Measurements from ENCODE around the gene LIN7B. TPM values are rescaled to one million over a fixed set of nuclear protein-coding genes. Genes with fewer than 3 reads are reported as not detected.

The LIN7B gene
- total RNA-seq, 1 experiment from 2014 or later: 2.6 TPM

DNA sequence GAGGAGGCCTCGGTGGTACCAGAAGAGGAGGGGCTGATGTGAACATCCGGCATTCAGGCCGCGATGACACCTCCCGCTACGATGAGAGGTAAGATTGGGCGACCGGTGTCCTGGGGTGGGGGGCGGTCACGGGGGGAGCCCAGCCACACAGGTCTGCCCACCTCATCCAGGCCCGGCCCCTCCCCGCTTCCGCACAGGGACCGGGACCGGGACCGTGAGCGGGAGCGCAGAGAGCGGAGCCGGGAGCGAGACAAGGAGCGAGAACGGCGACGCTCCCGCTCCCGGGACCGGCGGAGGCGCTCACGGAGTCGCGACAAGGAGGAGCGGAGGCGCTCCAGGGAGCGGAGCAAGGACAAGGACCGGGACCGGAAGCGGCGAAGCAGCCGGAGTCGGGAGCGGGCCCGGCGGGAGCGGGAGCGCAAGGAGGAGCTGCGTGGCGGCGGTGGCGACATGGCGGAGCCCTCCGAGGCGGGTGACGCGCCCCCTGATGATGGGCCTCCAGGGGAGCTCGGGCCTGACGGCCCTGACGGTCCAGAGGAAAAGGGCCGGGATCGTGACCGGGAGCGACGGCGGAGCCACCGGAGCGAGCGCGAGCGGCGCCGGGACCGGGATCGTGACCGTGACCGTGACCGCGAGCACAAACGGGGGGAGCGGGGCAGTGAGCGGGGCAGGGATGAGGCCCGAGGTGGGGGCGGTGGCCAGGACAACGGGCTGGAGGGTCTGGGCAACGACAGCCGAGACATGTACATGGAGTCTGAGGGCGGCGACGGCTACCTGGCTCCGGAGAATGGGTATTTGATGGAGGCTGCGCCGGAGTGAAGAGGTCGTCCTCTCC, 6.3 kb upstream of the LIN7B start:
- Mint-ChIP-seq H3K27ac (ENCODE audit: low read depth, unreplicated experiment) (no peak overlapping the region), H3K4me1 (ENCODE audit: insufficient read depth, unreplicated experiment) (no peaks in the 10 kb centered on the region), H3K27me3 (ENCODE audit: insufficient read depth, unreplicated experiment) (no peaks in the 10 kb centered on the region), H3K4me3 (ENCODE audit: unreplicated experiment) (no peak overlapping the region), H3K9me3 (ENCODE audit: unreplicated experiment) (no peaks in the 10 kb centered on the region), H3K36me3 (ENCODE audit: insufficient read depth, unreplicated experiment) (peaks cover 73% of the 10 kb centered on the region)
- BruUV-seq (replicated peaks): TSS peak; percentile 17
- no peak for TF ChIP-seq CTCF (IDR thresholded peaks at IDR 0.05; ENCODE audit: unreplicated experiment)
- intact Hi-C loops (cut with micrococcal nuclease): no loop called here
- no peak for DNase-seq (ENCODE audit: unreplicated experiment)
- POLR2A ChIA-PET: interaction anchor here (0.8 kb wide), 1 partner anchor 35 kb away, joined by 5 read pairs; no protein-coding TSS in a partner anchor
- CTCF ChIA-PET: interaction anchor here (0.5 to 1.3 kb wide), 8 partner anchors 8 to 322 kb away, joined by 3 to 7 read pairs (median 4); no protein-coding TSS in a partner anchor

GRCh38 chr19:49109051-49109450, 5.1 kb upstream of the LIN7B start:
- POLR2A ChIA-PET: interaction anchor here (0.8 kb wide), 1 partner anchor 33 kb away, joined by 5 read pairs; no protein-coding TSS in a partner anchor
- no peak overlapping the region for H3K27ac Mint-ChIP-seq (ENCODE audit: low read depth, unreplicated experiment)
- no peaks in the 10 kb centered on the region for H3K27me3 Mint-ChIP-seq (ENCODE audit: insufficient read depth, unreplicated experiment)
- no peak for DNase-seq (ENCODE audit: unreplicated experiment)
- H3K9me3 Mint-ChIP-seq (ENCODE audit: unreplicated experiment): no peaks in the 10 kb centered on the region
- BruUV-seq (replicated peaks): no TSS peak
- H3K4me1 Mint-ChIP-seq (ENCODE audit: insufficient read depth, unreplicated experiment): peaks cover 11% of the 10 kb centered on the region
- H3K36me3 Mint-ChIP-seq (ENCODE audit: insufficient read depth, unreplicated experiment): peaks cover 66% of the 10 kb centered on the region
- CTCF ChIA-PET: interaction anchor here (0.7 to 1.3 kb wide), 3 partner anchors 9 to 34 kb away, joined by 3 to 6 read pairs (median 4); no protein-coding TSS in a partner anchor
- intact Hi-C loops (cut with micrococcal nuclease): no loop called here
- no peak overlapping the region for H3K4me3 Mint-ChIP-seq (ENCODE audit: unreplicated experiment)
- no peak for TF ChIP-seq CTCF (IDR thresholded peaks at IDR 0.05; ENCODE audit: unreplicated experiment)

DNA sequence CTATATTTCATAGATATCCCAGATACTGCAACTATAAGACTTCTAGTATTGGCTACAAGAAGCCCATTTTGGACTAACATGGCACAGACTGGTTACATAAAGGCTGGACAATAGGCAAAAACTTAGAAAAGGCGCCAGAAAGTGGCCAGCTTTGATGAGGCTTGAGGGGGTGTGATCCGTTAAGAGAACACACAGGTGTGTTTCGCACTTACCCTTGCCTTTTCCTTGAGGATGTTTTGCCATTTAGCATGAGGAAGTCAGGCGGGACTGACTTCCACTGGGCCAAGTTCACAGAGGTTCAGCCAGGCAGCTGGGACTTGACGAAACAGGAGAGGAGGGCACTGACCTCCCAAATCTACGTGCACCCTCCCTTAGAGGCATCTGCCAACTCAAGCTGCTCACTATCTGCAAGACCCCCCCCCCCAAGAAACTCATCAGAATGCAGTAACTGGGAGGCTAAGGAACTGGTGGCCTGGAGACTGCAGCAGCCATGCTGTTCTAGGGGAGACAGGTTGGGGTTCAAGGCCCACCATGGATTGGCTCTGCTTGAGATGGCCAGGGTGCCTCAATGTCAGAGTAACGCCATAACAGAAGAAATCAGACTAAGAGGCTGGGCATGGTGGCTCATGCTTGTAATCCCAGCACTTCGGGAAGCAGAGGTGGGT, 4.5 kb upstream of the LIN7B start:
- H3K9me3 Mint-ChIP-seq (ENCODE audit: unreplicated experiment): no peaks in the 10 kb centered on the region
- H3K27ac Mint-ChIP-seq (ENCODE audit: low read depth, unreplicated experiment): no peak overlapping the region
- CTCF ChIA-PET: interaction anchor here (0.7 to 1.3 kb wide), 4 partner anchors 9 to 35 kb away, joined by 3 to 6 read pairs (median 4); no protein-coding TSS in a partner anchor
- DNase-seq (ENCODE audit: unreplicated experiment): no peak
- no peaks in the 10 kb centered on the region for H3K27me3 Mint-ChIP-seq (ENCODE audit: insufficient read depth, unreplicated experiment)
- peaks cover 11% of the 10 kb centered on the region for H3K4me1 Mint-ChIP-seq (ENCODE audit: insufficient read depth, unreplicated experiment)
- H3K36me3 Mint-ChIP-seq (ENCODE audit: insufficient read depth, unreplicated experiment): peaks cover 63% of the 10 kb centered on the region
- BruUV-seq (replicated peaks): no TSS peak
- H3K4me3 Mint-ChIP-seq (ENCODE audit: unreplicated experiment): no peak overlapping the region
- POLR2A ChIA-PET: interaction anchor here (1.2 kb wide), 1 partner anchor 32 kb away, joined by 3 read pairs; no protein-coding TSS in a partner anchor
- intact Hi-C loops (cut with micrococcal nuclease): loop anchor here (5.0 kb wide), 1 partner anchor 38 kb away; no protein-coding TSS in a partner anchor
- no peak for TF ChIP-seq CTCF (IDR thresholded peaks at IDR 0.05; ENCODE audit: unreplicated experiment)

GRCh38 chr19:49110567-49110966, 3.6 kb upstream of the LIN7B start:
- no peak overlapping the region for H3K4me3 Mint-ChIP-seq (ENCODE audit: unreplicated experiment)

More at GRCh38 chr19:49110567-49110966, 3.6 kb upstream of the LIN7B start:
- CTCF ChIA-PET: interaction anchor here (1.0 kb wide), 1 partner anchor 88 kb away, joined by 4 read pairs; no protein-coding TSS in a partner anchor
- no peaks in the 10 kb centered on the region for H3K27me3 Mint-ChIP-seq (ENCODE audit: insufficient read depth, unreplicated experiment)
- no peak overlapping the region for H3K27ac Mint-ChIP-seq (ENCODE audit: low read depth, unreplicated experiment)
- no peak for TF ChIP-seq CTCF (IDR thresholded peaks at IDR 0.05; ENCODE audit: unreplicated experiment)
- intact Hi-C loops (cut with micrococcal nuclease): loop anchor here (5.0 kb wide), 1 partner anchor 37 kb away; no protein-coding TSS in a partner anchor
- BruUV-seq (replicated peaks): no TSS peak
- H3K4me1 Mint-ChIP-seq (ENCODE audit: insufficient read depth, unreplicated experiment): peaks cover 11% of the 10 kb centered on the region
- DNase-seq (ENCODE audit: unreplicated experiment): no peak
- H3K36me3 Mint-ChIP-seq (ENCODE audit: insufficient read depth, unreplicated experiment): peaks cover 55% of the 10 kb centered on the region
- H3K9me3 Mint-ChIP-seq (ENCODE audit: unreplicated experiment): no peaks in the 10 kb centered on the region
- POLR2A ChIA-PET: interaction anchor here (0.6 to 1.2 kb wide), 2 partner anchors 31 to 196 kb away, joined by 3 read pairs; no protein-coding TSS in a partner anchor

Data from MCF 10A (cell line).